Muscle of arm (tissue), 12 donors: Measurements from ENCODE around the gene CNIH3. TPM values are rescaled to one million over a fixed set of nuclear protein-coding genes. Genes with fewer than 3 reads are reported as not detected.

Source experiments
- DNase-seq: peaks from one replicate; pipeline ENCODE4 v3.0.0-alpha.2; 2013
- polyA plus RNA-seq, 12 donors: library from polyadenylated mRNA; unstranded; fragments of 120-200 nt; gene quantifications; one replicate each; pipeline ENCODE4 v1.2.1, GENCODE V29; 2013; ENCODE audit not compliant: insufficient read length in 12 of 12

Gene CNIH3
- polyA plus RNA-seq, 12 donors: 1.9 to 3.8 (median 3.3) TPM; not detected in 2

- no peak for DNase-seq
Measured at GRCh38 chr1:224613486-224613885, 2.6 kb upstream of the CNIH3 start.

GRCh38 chr1:224616756-224617409, 766 bp downstream of the CNIH3 start:
- DNase-seq: no peak

- no peak for DNase-seq
Measured at GRCh38 chr1:224617410-224618355, 1.6 kb downstream of the CNIH3 start.

GRCh38 chr1:224619209-224619608, 3.1 kb downstream of the CNIH3 start:
- DNase-seq: no peak

GRCh38 chr1:224620105-224620504, 4.0 kb downstream of the CNIH3 start:
- DNase-seq: no peak

- no peak for DNase-seq
Measured at GRCh38 chr1:224621813-224622682, 5.9 kb downstream of the CNIH3 start.

- no peak for DNase-seq
Measured at GRCh38 chr1:224622831-224623230, 6.7 kb downstream of the CNIH3 start.

- no peak for DNase-seq
Measured at GRCh38 chr1:224623310-224623714, 7.2 kb downstream of the CNIH3 start.

- DNase-seq: no peak
Measured at GRCh38 chr1:224623743-224624333, 7.7 kb downstream of the CNIH3 start.

GRCh38 chr1:224624432-224624831, 8.3 kb downstream of the CNIH3 start:
- DNase-seq: no peak

- DNase-seq: no peak
Measured at GRCh38 chr1:224626042-224626441, 9.9 kb downstream of the CNIH3 start.

GRCh38 chr1:224629965-224630364, 13.8 kb downstream of the CNIH3 start:
- DNase-seq: no peak

- no peak for DNase-seq
Measured at GRCh38 chr1:224631462-224632115, 15.5 kb downstream of the CNIH3 start.

GRCh38 chr1:224632381-224632871, 16.3 kb downstream of the CNIH3 start:
- no peak for DNase-seq

GRCh38 chr1:224632921-224633321, 16.8 kb downstream of the CNIH3 start:
- DNase-seq: no peak

- no peak for DNase-seq
Measured at GRCh38 chr1:224635356-224635755, 19.2 kb downstream of the CNIH3 start.

GRCh38 chr1:224637515-224637914, 21.4 kb downstream of the CNIH3 start:
- DNase-seq: no peak

GRCh38 chr1:224637936-224638335, 21.8 kb downstream of the CNIH3 start:
- no peak for DNase-seq

- no peak for DNase-seq
Measured at GRCh38 chr1:224639426-224639975, 23.4 kb downstream of the CNIH3 start.

- DNase-seq: no peak
Measured at GRCh38 chr1:224640018-224640417, 23.9 kb downstream of the CNIH3 start.

GRCh38 chr1:224640587-224640986, 24.5 kb downstream of the CNIH3 start:
- no peak for DNase-seq
